Endothelial cell of umbilical vein (primary cell): ENCODE results near the gene ERRFI1. TPM values are rescaled to one million over a fixed set of nuclear protein-coding genes. Genes with fewer than 3 reads are reported as not detected.
A peak's percentile ranks its signal among the peaks of the same experiment; 100 is the strongest.

Source experiments
- BruUV-seq: library from RNA; stranded (reverse); fragments of 400-500 nt; replicated peaks from 2 replicates; lab custom pipeline; 2021; lab: Mats Ljungman, UMichigan
- CTCF ChIA-PET: fragments of 300-600, 350-600 bp; sonication (Branson Sonifier 250); formaldehyde crosslinking; loops from one replicate; lab custom pipeline; 2021; ENCODE audit warnings: antibody characterized with exemption, inconsistent platforms; lab: Charles Lee
- POLR2A ChIA-PET: fragments of 300-600, 350-600 bp; sonication (Branson Sonifier 250); formaldehyde crosslinking; loops from one replicate; lab custom pipeline; 2021; ENCODE audit warnings: antibody characterized with exemption, inconsistent platforms; lab: Charles Lee
- DNase-seq: peaks from one replicate; pipeline ENCODE4 v3.0.0-alpha.2; 2011; ENCODE audit warnings: low read depth, low spot score
- FAIRE-seq: peaks from 2 replicates; lab custom pipeline; 2011; peaks lifted over from hg19 to GRCh38; lab: Jason Lieb, UNC
- H2AFZ ChIP-seq: 2 replicates; pipeline ENCODE4 v1.6.0; 2012; ENCODE audit warnings: low read depth, low read length, control low read depth, inconsistent platforms
- H3K27ac ChIP-seq: 2 replicates; pipeline ENCODE4 v1.5.1; 2011; ENCODE audit warnings: low read depth, mild to moderate bottlenecking, control low read depth, low read length, moderate library complexity; ENCODE audit not compliant: insufficient read depth
- H3K27me3 ChIP-seq, 2 experiments: 2 replicates each; pipeline versions ENCODE4 v1.6.0 to v1.6.1; 2011; ENCODE audit warnings: low read length in 2 of 2, mixed read lengths in 1 of 2; ENCODE audit not compliant: control insufficient read depth in 2 of 2, insufficient read depth in 2 of 2
- H3K36me3 ChIP-seq, 2 experiments: 2 replicates in 1 of 2; 3 replicates in 1 of 2; pipeline ENCODE4 v1.5.1; 2011; ENCODE audit warnings: low read length in 2 of 2, mild to moderate bottlenecking in 1 of 2, moderate library complexity in 1 of 2; ENCODE audit not compliant: control insufficient read depth in 2 of 2, insufficient read depth in 2 of 2; ENCODE audit errors: extremely low read depth in 1 of 2
- H3K4me1 ChIP-seq: 3 replicates; pipeline ENCODE4 v1.5.1; 2011; ENCODE audit warnings: mild to moderate bottlenecking, low read length; ENCODE audit not compliant: control insufficient read depth, insufficient read depth; ENCODE audit errors: extremely low read depth
- H3K4me2 ChIP-seq: 2 replicates; pipeline ENCODE4 v1.6.1; 2011; ENCODE audit warnings: low read length, control low read depth, mixed read lengths; ENCODE audit not compliant: insufficient read depth
- H3K4me3 ChIP-seq, 3 experiments: fragments of 200-600 bp in 1 of 3; sonication (generic), shearing (Covaris generic) in 1 of 3; replicated peaks in 1 of 3; 2 replicates each; pipeline ENCODE4 v1.5.1; 2011 to 2016; ENCODE audit warnings: control low read depth in 3 of 3, low read length in 3 of 3, mild to moderate bottlenecking in 2 of 3, inconsistent platforms in 1 of 3, low read depth in 1 of 3, moderate library complexity in 1 of 3; ENCODE audit not compliant: insufficient read depth in 1 of 3
- H3K79me2 ChIP-seq: 2 replicates; pipeline ENCODE4 v1.6.0; 2012; ENCODE audit warnings: low read length, inconsistent platforms; ENCODE audit not compliant: control insufficient read depth, insufficient read depth
- H3K9ac ChIP-seq: replicated peaks from 2 replicates; pipeline ENCODE3; 2011; ENCODE audit warnings: low read length, control low read depth; ENCODE audit not compliant: insufficient read depth; ENCODE audit errors: extremely low read depth
- H3K9me1 ChIP-seq: replicated peaks from 3 replicates; pipeline ENCODE4 v1.6.0; 2011; ENCODE audit warnings: mild to moderate bottlenecking, low read length; ENCODE audit not compliant: control insufficient read depth, insufficient read depth; ENCODE audit errors: extremely low read depth
- H3K9me3 ChIP-seq: replicated peaks from 2 replicates; pipeline ENCODE4 v1.5.1; 2012; ENCODE audit warnings: low read length, inconsistent platforms; ENCODE audit not compliant: control insufficient read depth, insufficient read depth
- H4K20me1 ChIP-seq: replicated peaks from 2 replicates; pipeline ENCODE3; 2011; ENCODE audit warnings: mild to moderate bottlenecking, low read length; ENCODE audit not compliant: control insufficient read depth, insufficient read depth; ENCODE audit errors: extremely low read depth
- CTCF ChIP-seq, 2 donors: IDR thresholded peaks; 1 replicate in 1 of 2; 2 replicates in 1 of 2; pipeline ENCODE4 v1.5.1; 2011; ENCODE audit warnings: low read length in 2 of 2, mild to moderate bottlenecking in 2 of 2, moderate library complexity in 2 of 2, control low read depth in 1 of 2, inconsistent platforms in 1 of 2, low read depth in 1 of 2; ENCODE audit not compliant: insufficient read depth in 1 of 2; ENCODE audit errors: extremely low read depth in 1 of 2
- EZH2 ChIP-seq: IDR thresholded peaks from 2 replicates; pipeline ENCODE4 v1.6.1; 2012; ENCODE audit warnings: borderline replicate concordance, low read depth, mild to moderate bottlenecking, moderate library complexity, low read length, inconsistent platforms; ENCODE audit not compliant: severe bottlenecking
- FOS ChIP-seq: IDR thresholded peaks from 2 replicates; pipeline ENCODE4 v1.6.1; 2011; ENCODE audit warnings: mild to moderate bottlenecking, low read length, moderate library complexity, borderline replicate concordance; ENCODE audit not compliant: insufficient read depth
- GATA2 ChIP-seq: IDR thresholded peaks from 2 replicates; pipeline ENCODE4 v1.7.0; 2011; ENCODE audit warnings: low read depth, mild to moderate bottlenecking, moderate library complexity, mixed read lengths, low read length; ENCODE audit not compliant: insufficient read length, insufficient read depth
- JUN ChIP-seq: IDR thresholded peaks from 2 replicates; pipeline ENCODE4 v1.6.1; 2011; ENCODE audit warnings: borderline replicate concordance, low read depth; ENCODE audit not compliant: insufficient read length, insufficient read depth
- POLR2AphosphoS5 ChIP-seq: IDR thresholded peaks from 2 replicates; pipeline ENCODE4 v1.6.1; 2012; ENCODE audit warnings: low read depth, mild to moderate bottlenecking, control low read depth, low read length, moderate library complexity; ENCODE audit not compliant: insufficient read depth
- dilution Hi-C: fragments of 300-500 bp; cut with MboI; formaldehyde crosslinking; loops from one replicate; pipeline ENCODE4 v1.15.0; 2019; ENCODE audit warnings: low sequenced_read_pairs; ENCODE audit not compliant: extremely low pct_ligation_motif_present
- intact Hi-C: fragments of 100-400 bp; cut with micrococcal nuclease; formaldehyde crosslinking; loops from one replicate; pipeline ENCODE4 v1.10.0; 2022
- polyA plus RNA-seq, 4 experiments: library from polyadenylated mRNA; depleted of rRNA in 3 of 4; stranded (reverse) in 3 of 4; unstranded in 1 of 4; fragments of >200 nt; gene quantifications; 2 replicates each; pipeline versions ENCODE4 v1.2.1 to v1.2.3, GENCODE V29; 2011 to 2012; ENCODE audit warnings: missing spikeins in 1 of 4
- total RNA-seq: library from RNA; stranded (reverse); gene quantifications from 2 replicates; pipeline ENCODE4 v1.2.3, GENCODE V29; 2021

ERRFI1 gene
- total and polyA plus RNA-seq, 2 donors (not counting 3 experiments of a cell fraction or from before 2014, with no cell fraction given): 28.1 to 32.0 TPM

- TSS peak; percentile 17 for BruUV-seq
- intact Hi-C loops: loop anchor here (2.0 to 5.0 kb wide), 3 partner anchors 93 to 155 kb away; no protein-coding TSS in a partner anchor
- no peaks in the 10 kb centered on the region for H3K9me1 ChIP-seq
- H4K20me1 ChIP-seq: no peaks in the 10 kb centered on the region
- POLR2A ChIA-PET: interaction anchor here (1.1 kb wide), 2 partner anchors 9 to 93 kb away, joined by 3 read pairs; no protein-coding TSS in a partner anchor
- dilution Hi-C loops: no loop called here
- FAIRE-seq (peak; percentile 64), DNase-seq (peak; percentile 85)
- TF ChIP-seq CTCF (IDR thresholded peaks at IDR 0.05; ENCODE audit: extremely low read depth in 1 of 2, insufficient read depth in 1 of 2, low read depth in 1 of 2, low read length in 2 of 2): no peak
- peak; percentile 69 for TF ChIP-seq FOS
- peak; percentile 68 for TF ChIP-seq GATA2
- no peak for TF ChIP-seq EZH2
- peak; percentile 49 for TF ChIP-seq JUN
- peak; percentile 13 for TF ChIP-seq POLR2AphosphoS5
- H2AFZ ChIP-seq: no peak overlapping the region
- CTCF ChIA-PET: interaction anchor here (1.0 to 9.7 kb wide), 6 partner anchors 10 to 287 kb away, joined by 3 to 138 read pairs (median 5); no protein-coding TSS in a partner anchor
- H3K9me3 ChIP-seq: no peaks in the 10 kb centered on the region
- H3K9ac ChIP-seq: peak overlapping the region; percentile 53
- H3K79me2 ChIP-seq: peaks cover 31% of the 10 kb centered on the region
- H3K4me3 ChIP-seq: no peak overlapping the region
- H3K27me3 ChIP-seq: no peaks in the 10 kb centered on the region
- peaks cover 44% of the 10 kb centered on the region for H3K4me1 ChIP-seq
- H3K27ac ChIP-seq: peak overlapping the region; percentile 44
- no peaks in the 10 kb centered on the region for H3K36me3 ChIP-seq
- peak overlapping the region; percentile 66 for H3K4me2 ChIP-seq
Measured at GRCh38 chr1:8027748-8028570, 1.9 kb upstream of the ERRFI1 start.
